ENCODE measurements around the gene PAPPA2.
A peak's percentile ranks its signal among the peaks of the same experiment; 100 is the strongest.

The PAPPA2 gene

GRCh38 chr1:176879784-176880620, 417.0 kb downstream of the PAPPA2 start:
- Histone ChIP-seq H3K4me2 (ENCODE audit: low read length) (no peak overlapping the region), H3K27ac (ENCODE audit: low read length) (no peak overlapping the region), H4K20me1 (ENCODE audit: insufficient read depth, low read length) (no peaks in the 10 kb centered on the region), H3K36me3 (replicated peaks; ENCODE audit: low read depth, low read length) (no peaks in the 10 kb centered on the region), H2AFZ (ENCODE audit: low read depth, low read length) (no peak overlapping the region), H3K4me3 (ENCODE audit: low read length) (no peak overlapping the region), H3K27me3 (ENCODE audit: low read depth, low read length) (peaks cover 16% of the 10 kb centered on the region), H3K9ac (ENCODE audit: low read length) (no peak overlapping the region), H3K9me3 (ENCODE audit: insufficient read depth, low read length) (no peaks in the 10 kb centered on the region), H3K4me1 (ENCODE audit: low read length) (no peaks in the 10 kb centered on the region), H3K79me2 (ENCODE audit: low read length) (no peaks in the 10 kb centered on the region)
- no peak for TF ChIP-seq CTCF (IDR thresholded peaks at IDR 0.05; ENCODE audit: low read depth, low read length)

- Histone ChIP-seq H3K4me3 (ENCODE audit: low read length) (no peak overlapping the region), H3K4me2 (ENCODE audit: low read length) (no peak overlapping the region; the same call in 1 of the 2 replicates), H3K9me3 (ENCODE audit: insufficient read depth, low read length) (no peaks in the 10 kb centered on the region), H3K9ac (ENCODE audit: low read length) (no peak overlapping the region), H3K4me1 (ENCODE audit: low read length) (no peaks in the 10 kb centered on the region), H3K79me2 (ENCODE audit: low read length) (no peaks in the 10 kb centered on the region), H3K27ac (ENCODE audit: low read length) (no peak overlapping the region), H4K20me1 (ENCODE audit: insufficient read depth, low read length) (no peaks in the 10 kb centered on the region), H3K27me3 (ENCODE audit: low read depth, low read length) (peaks cover 22% of the 10 kb centered on the region), H2AFZ (ENCODE audit: low read depth, low read length) (peak overlapping the region; percentile 51; the same call in 1 of the 2 replicates), H3K36me3 (replicated peaks; ENCODE audit: low read depth, low read length) (no peaks in the 10 kb centered on the region)
- peak; percentile 97 for TF ChIP-seq CTCF (IDR thresholded peaks at IDR 0.05; ENCODE audit: low read depth, low read length)
- no peak for TF ChIP-seq EZH2phosphoT487 (IDR thresholded peaks at IDR 0.05; ENCODE audit: low read depth)
Observed at GRCh38 chr1:176880955-176881595, 418.1 kb downstream of the PAPPA2 start.

GRCh38 chr1:176884286-176884685, 421.3 kb downstream of the PAPPA2 start:
- Histone ChIP-seq H3K9me3 (ENCODE audit: insufficient read depth, low read length) (no peaks in the 10 kb centered on the region), H3K79me2 (ENCODE audit: low read length) (no peaks in the 10 kb centered on the region), H3K27ac (ENCODE audit: low read length) (no peak overlapping the region), H3K4me1 (ENCODE audit: low read length) (no peaks in the 10 kb centered on the region), H3K9ac (ENCODE audit: low read length) (no peak overlapping the region), H3K4me3 (ENCODE audit: low read length) (no peak overlapping the region), H2AFZ (ENCODE audit: low read depth, low read length) (no peak overlapping the region), H3K4me2 (ENCODE audit: low read length) (no peak overlapping the region), H3K27me3 (ENCODE audit: low read depth, low read length) (peaks cover 33% of the 10 kb centered on the region), H4K20me1 (ENCODE audit: insufficient read depth, low read length) (no peaks in the 10 kb centered on the region), H3K36me3 (replicated peaks; ENCODE audit: low read depth, low read length) (no peaks in the 10 kb centered on the region)
- TF ChIP-seq CTCF (IDR thresholded peaks at IDR 0.05; ENCODE audit: low read depth, low read length) = no peak
- no peak for TF ChIP-seq EZH2phosphoT487 (IDR thresholded peaks at IDR 0.05; ENCODE audit: low read depth)

- no peak for TF ChIP-seq EZH2phosphoT487 (IDR thresholded peaks at IDR 0.05; ENCODE audit: low read depth)
- TF ChIP-seq CTCF (IDR thresholded peaks at IDR 0.05; ENCODE audit: low read depth, low read length) = no peak
- no peak overlapping the region for H3K4me3 ChIP-seq (ENCODE audit: low read length)
Observed at GRCh38 chr1:176884911-176885310, 421.9 kb downstream of the PAPPA2 start.

More at GRCh38 chr1:176884911-176885310, 421.9 kb downstream of the PAPPA2 start:
- Histone ChIP-seq H3K9me3 (ENCODE audit: insufficient read depth, low read length) (no peaks in the 10 kb centered on the region), H3K36me3 (replicated peaks; ENCODE audit: low read depth, low read length) (no peaks in the 10 kb centered on the region), H3K79me2 (ENCODE audit: low read length) (no peaks in the 10 kb centered on the region), H3K27ac (ENCODE audit: low read length) (no peak overlapping the region), H2AFZ (ENCODE audit: low read depth, low read length) (no peak overlapping the region), H3K27me3 (ENCODE audit: low read depth, low read length) (peaks cover 33% of the 10 kb centered on the region), H4K20me1 (ENCODE audit: insufficient read depth, low read length) (no peaks in the 10 kb centered on the region), H3K4me1 (ENCODE audit: low read length) (no peaks in the 10 kb centered on the region), H3K9ac (ENCODE audit: low read length) (no peak overlapping the region), H3K4me2 (ENCODE audit: low read length) (no peak overlapping the region)

Data from OCI-LY3 (cell line).